ENCODE results near the gene MACROD2. TPM values are rescaled to one million over a fixed set of nuclear protein-coding genes. Genes with fewer than 3 reads are reported as not detected.

Gene MACROD2
- total RNA-seq, 1 donor from 2014 or later = 6.7 TPM

- DNase-seq (ENCODE audit: extremely low spot score, unreplicated experiment) = no peak
- Mint-ChIP-seq H3K4me3 (no peak overlapping the region), H3K4me1 (ENCODE audit: unreplicated experiment) (peaks cover 11% of the 10 kb centered on the region), H3K9me3 (peaks cover 5% of the 10 kb centered on the region), H3K27ac (no peak overlapping the region), H3K36me3 (peaks cover 5% of the 10 kb centered on the region), H3K27me3 (peaks cover 4% of the 10 kb centered on the region)
- no peak for TF ChIP-seq CTCF (conservative IDR thresholded peaks at IDR 0.05)
Measured at GRCh38 chr20:15248618-15249395, 1253.5 kb downstream of the MACROD2 start.

- H3K9me3 Mint-ChIP-seq = peaks cover 5% of the 10 kb centered on the region
- DNase-seq (ENCODE audit: extremely low spot score, unreplicated experiment) = no peak
- peaks cover 5% of the 10 kb centered on the region for H3K36me3 Mint-ChIP-seq
- no peak overlapping the region for H3K27ac Mint-ChIP-seq
- peaks cover 16% of the 10 kb centered on the region for H3K4me1 Mint-ChIP-seq (ENCODE audit: unreplicated experiment)
- no peak overlapping the region for H3K4me3 Mint-ChIP-seq
- no peak for TF ChIP-seq CTCF (conservative IDR thresholded peaks at IDR 0.05)
- H3K27me3 Mint-ChIP-seq = peaks cover 4% of the 10 kb centered on the region
Measured at GRCh38 chr20:15251171-15251570, 1255.9 kb downstream of the MACROD2 start.

GRCh38 chr20:15252304-15252703 lies 1257.0 kb downstream of the MACROD2 start:
- Mint-ChIP-seq H3K4me3 (no peak overlapping the region), H3K27ac (no peak overlapping the region), H3K36me3 (peaks cover 5% of the 10 kb centered on the region), H3K9me3 (peaks cover 5% of the 10 kb centered on the region), H3K27me3 (peaks cover 4% of the 10 kb centered on the region), H3K4me1 (ENCODE audit: unreplicated experiment) (peaks cover 20% of the 10 kb centered on the region)
- TF ChIP-seq CTCF (conservative IDR thresholded peaks at IDR 0.05) = no peak
- DNase-seq (ENCODE audit: extremely low spot score, unreplicated experiment) = no peak

- H3K27ac Mint-ChIP-seq = no peak overlapping the region
Measured at GRCh38 chr20:15253431-15253830, 1258.1 kb downstream of the MACROD2 start.

GRCh38 chr20:15256676-15257568 lies 1261.6 kb downstream of the MACROD2 start:
- Mint-ChIP-seq H3K4me1 (ENCODE audit: unreplicated experiment) (peaks cover 15% of the 10 kb centered on the region), H3K36me3 (no peaks in the 10 kb centered on the region), H3K27ac (no peak overlapping the region), H3K27me3 (no peaks in the 10 kb centered on the region), H3K4me3 (no peak overlapping the region), H3K9me3 (no peaks in the 10 kb centered on the region)
- DNase-seq (ENCODE audit: extremely low spot score, unreplicated experiment) = no peak
- TF ChIP-seq CTCF (conservative IDR thresholded peaks at IDR 0.05) = no peak

More at GRCh38 chr20:15253431-15253830, 1258.1 kb downstream of the MACROD2 start:
- no peak for TF ChIP-seq CTCF (conservative IDR thresholded peaks at IDR 0.05)
- DNase-seq (ENCODE audit: extremely low spot score, unreplicated experiment) = no peak
- Mint-ChIP-seq H3K9me3 (peaks cover under 1% of the 10 kb centered on the region), H3K36me3 (peaks cover under 1% of the 10 kb centered on the region), H3K4me1 (ENCODE audit: unreplicated experiment) (peaks cover 16% of the 10 kb centered on the region), H3K4me3 (no peak overlapping the region), H3K27me3 (peaks cover under 1% of the 10 kb centered on the region)
